ENCODE data around the gene ANO7.

The ANO7 gene

DNA sequence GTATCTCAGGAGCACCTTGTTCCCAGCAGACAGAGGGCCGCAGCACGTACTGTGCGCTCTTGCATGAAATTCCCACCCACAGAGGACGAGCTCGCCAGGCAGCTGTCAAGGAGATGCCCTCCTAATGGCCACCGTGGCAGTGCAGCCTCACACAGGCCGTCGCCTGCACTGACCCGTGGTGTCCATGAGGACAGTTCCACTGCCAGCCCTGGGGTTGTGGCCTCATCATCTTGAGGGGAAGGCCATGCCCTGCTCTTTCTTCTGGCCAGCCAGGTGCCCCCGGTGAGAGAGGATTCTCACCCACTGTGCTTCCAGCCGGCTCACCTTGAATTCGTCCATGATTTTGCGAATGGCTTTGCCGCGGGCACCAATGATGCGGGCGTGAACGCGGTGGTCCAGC is 42.0 kb downstream of the ANO7 start:
- peak; percentile 32 for DNase-seq

- no peak for DNase-seq
These were observed 44.5 kb downstream of the ANO7 start for GRCh38 chr2:241232736-241233575.

DNA sequence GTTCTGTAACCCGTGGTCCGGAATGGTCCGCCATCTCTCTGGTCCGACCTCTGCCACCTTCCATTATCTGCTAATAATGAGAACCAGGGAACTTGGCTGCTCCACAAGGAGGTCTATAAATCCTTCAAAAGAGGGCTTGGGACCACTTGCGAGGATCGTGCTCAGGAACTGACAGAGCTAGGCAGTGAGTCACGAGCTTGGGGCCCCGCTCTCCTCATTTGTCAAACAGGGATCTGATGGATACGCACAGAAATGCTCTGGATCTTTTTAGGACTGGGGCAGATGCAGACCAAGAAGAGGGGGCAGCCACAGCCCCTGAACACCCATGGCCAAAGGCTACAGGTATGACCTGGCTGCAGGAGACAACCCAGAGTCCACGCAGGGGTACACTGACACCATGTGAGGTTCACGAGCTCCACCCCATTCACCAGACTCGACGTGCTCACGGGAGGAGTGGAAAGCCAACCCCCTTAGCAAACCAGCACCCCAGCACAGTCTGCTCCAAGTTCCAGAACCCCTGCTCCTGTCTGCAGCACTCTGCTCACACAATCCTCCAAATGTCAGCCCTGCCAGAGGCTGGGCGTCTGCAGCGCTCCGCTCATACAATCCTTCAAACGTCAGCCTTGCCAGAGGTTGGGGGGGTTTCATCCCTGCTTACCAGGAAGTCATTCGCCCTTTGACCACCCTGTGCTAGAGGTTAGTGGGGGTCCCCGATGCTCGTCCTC is 45.8 kb downstream of the ANO7 start:
- DNase-seq: no peak

- no peak for DNase-seq
These were observed 46.7 kb downstream of the ANO7 start for GRCh38 chr2:241234962-241235740.

DNA sequence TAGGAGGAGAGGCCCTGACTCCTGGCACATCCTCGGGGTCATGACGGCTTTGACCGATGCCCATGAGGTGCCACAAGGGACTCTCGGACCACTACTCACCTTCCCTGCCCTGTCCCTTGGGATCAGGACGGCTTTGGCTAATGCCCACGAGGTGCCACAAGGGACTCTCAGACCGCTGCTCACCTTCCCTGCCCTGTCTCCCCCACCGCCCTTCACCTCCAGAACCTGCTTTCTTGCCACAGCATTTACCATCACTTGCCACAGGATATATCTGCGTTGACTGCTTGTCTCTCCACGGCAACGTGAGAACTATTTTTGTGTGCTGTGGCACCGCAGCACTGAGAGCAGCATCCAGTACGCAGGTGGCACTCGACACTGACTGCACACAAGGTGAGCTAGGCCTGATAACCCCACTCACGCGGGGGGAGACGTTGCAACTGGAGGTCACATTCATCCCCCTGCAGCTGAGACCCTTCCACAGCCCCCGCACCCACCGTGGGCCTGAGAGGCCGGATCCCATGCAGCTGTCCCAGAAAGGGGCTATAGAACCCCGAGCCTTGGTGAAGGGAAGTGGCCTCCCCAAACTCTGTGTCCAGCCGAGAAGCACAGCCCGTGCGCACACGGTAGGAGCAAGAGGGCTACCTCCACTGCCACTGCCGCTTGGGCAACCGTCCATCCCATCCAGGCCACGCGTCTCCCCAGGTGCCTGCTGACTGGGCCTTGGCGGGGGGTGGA is 47.5 kb downstream of the ANO7 start:
- DNase-seq: no peak

GRCh38 chr2:241237047-241237446 is 48.6 kb downstream of the ANO7 start:
- DNase-seq: no peak

DNA sequence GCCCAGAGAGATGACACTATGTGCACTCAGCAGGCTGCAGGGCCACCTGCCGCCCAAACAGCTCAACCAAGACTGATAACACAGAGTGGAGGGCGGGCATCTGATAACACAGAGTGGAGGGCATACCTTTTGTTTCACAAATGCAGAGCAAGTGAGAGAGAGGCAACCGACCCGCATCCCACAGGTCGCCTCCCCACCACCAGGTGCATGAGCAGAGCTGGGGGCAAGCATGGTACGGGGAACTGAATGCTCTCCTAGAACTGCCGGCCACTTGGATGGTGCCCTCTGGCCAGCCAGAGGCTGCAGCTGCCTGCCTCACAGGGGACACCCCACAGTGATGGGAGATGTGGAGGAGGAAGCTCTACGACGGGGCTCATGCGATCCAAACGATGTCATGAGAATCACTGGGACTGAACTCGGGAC is 49.5 kb downstream of the ANO7 start:
- DNase-seq: no peak

GRCh38 chr2:241238693-241239198 is 50.3 kb downstream of the ANO7 start:
- DNase-seq: no peak

GRCh38 chr2:241239552-241240202 is 51.2 kb downstream of the ANO7 start:
- no peak for DNase-seq

DNA sequence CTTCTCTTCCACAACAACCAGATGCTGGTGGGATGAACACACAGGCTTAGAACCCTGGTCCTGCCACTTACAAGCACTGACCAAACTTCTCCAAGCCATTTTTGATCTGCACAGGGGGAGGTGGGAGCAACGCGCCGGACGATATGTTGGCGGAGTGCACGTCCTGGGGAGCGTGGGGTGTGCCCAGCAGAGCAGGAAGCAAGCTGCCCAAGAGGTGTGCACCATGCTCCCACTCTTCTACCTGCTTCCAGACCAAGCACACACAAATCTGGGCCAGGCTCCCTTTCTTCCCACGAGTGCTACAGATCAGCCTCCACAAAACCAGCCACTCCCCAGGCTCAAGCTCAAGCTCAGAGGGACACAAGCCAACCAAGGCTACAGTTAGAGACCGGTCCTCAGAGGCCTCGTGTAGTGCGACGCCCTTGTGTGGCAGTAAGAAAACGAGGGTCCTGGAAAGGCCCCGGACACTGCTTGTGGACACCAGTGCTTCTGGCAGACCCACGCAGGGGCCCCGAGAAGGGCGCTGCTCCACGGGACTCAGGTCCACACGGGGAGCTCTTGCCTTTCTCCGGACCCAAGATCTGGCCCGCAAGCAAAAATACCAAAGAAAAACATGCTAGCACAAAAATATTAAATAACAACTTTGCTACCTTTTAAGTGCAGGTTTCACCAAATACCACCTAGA is 52.0 kb downstream of the ANO7 start:
- DNase-seq: no peak

GRCh38 chr2:241241669-241242068 is 53.2 kb downstream of the ANO7 start:
- DNase-seq: no peak

DNA sequence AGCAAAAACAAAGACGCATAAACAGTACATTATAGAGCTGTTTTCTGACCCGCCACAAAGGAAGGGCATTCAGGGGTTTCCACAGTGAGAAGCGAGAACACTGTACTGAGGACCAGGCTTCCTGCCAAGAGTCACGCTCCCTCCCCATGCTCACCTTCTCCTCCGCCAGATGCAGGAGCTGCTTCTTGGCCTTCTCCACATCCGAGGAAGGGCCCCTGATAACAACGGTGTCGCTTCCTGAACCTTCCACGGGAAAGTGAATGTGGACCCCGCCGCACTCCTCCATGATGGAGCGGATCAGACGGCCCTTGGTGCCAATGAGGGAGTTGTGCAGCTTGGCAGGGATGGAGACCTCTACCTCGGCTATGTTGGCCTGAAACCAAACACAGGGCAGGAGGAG is 53.8 kb downstream of the ANO7 start:
- no peak for DNase-seq

DNA sequence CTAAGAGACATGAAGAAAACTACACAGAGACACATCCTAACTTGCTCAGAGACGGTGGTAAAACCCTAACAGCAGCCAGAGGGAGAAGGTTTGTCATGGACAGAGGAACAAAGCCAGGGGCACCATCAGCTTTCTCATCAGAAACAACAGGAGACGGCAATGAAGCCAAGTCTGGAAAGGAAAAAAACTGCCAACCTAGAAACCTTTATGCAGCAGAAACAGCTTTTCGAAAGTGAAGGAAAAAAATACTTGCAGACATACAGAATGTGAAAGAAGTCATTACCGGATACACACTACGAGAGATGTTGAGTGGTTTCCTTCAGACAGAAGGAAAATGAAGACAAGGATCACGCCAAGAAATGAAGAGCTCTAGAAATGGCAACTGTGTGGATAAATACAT is 55.9 kb downstream of the ANO7 start:
- no peak for DNase-seq

DNA sequence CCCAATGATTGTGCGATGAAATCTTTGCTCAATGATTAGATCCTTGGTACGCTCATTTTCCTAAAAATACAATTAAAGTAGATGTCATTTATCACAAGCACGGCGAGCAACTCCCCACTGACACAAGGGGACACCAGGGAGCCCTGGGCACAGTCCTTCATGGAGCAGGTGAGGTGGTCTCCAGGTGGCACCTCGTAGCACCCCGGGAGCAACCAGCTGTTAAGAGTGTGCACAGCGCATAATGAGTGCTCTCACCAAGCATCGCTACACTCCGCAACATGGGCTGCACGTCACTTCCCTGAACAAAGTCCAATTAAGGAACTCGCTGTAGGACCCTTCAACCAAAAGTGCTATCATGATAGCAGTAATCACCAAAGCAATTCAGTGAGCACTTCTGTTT is 59.8 kb downstream of the ANO7 start:
- DNase-seq: no peak

DNA sequence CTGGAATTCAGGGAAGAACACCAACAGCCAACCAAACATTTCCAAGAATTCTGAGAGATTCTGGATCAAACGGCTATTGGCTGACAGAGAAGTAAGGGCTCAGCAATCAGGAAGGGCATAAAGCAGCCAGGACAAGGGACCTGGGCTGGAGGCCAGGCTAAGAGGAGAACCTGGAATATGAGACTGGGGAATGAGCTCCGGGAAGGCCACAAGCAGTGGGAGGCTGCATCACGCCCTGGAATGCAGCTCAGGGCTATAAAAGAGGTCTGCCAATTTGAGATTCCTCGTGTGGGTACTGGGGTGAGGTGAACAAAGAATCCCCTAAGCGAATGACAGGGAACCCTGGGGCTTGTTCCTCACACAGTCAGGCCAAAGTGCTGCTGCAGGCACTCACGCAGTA is 60.4 kb downstream of the ANO7 start:
- no peak for DNase-seq

- DNase-seq: no peak
These were observed 61.2 kb downstream of the ANO7 start for GRCh38 chr2:241249654-241250053.

DNA sequence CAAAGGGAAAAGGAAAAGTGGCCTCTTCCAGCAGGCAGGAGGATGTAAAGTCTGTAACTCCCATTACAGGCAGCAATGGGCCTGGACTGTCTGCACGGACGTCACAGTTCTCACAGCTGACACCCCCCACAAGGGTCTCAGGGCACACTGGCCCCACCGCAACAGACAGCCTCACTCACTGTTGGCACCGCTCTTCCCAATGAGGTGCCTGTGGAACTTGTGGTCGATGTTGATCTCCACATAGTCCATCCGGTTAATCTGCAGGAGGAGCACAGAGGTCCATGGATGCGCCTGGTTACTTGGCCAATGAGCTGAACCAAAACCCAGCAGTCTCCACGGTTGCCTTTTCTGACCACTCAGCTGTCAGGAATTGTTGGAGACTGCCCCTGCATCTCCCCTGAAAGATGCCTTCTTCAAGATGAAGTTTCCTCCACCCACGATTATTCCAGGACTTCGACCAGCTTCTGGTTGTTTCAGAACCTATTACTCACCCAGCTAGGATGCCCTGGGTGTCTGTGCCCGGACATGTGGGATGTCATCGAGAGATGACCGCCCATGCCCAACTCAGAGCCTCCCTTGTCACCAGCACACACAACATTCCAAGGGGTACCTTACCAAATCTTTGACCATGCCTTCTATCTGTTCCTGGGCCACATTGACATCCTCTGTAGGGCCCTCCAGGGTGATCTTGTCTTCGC is 64.5 kb downstream of the ANO7 start:
- DNase-seq: no peak

DNA sequence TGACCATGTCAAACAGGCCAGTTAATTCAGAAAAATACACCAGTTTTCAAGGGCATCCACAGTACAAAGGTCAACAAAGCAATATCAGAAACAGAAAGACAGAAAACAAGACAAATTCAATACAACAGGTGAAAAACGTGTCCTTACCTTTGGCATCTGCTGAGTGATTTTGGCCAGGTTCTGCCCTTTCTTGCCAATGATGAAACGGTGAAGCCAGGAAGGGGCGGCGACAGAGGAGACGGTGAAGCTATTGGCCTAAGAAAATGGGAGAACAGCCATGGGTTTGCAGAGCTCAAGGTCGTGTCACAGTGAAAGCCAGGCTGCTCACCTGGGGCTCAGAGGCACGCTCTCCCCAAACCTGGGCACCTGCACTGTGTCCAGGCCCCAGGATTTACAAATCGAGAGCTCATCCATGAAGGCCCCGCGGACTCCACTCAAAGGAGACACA is 66.5 kb downstream of the ANO7 start:
- DNase-seq: no peak

GRCh38 chr2:241255542-241256167 is 67.2 kb downstream of the ANO7 start:
- DNase-seq: no peak

DNA sequence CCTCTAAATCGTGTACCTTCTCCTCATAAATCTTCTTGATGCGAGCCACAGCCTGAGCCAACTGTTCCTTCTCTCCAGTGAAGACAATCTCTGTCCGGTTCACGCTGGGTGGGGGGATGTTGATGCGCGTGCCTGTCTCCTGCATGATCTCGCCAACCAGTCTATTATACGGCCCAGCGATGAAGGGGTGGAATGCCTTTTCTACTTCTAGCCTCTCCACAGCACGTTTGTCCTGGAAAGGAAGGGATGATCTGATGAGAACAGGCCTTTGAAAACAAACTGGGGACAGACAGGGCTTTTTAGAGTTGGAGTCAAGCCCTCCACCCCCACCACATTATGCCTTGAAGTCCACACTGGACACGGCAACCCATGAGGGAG is 67.7 kb downstream of the ANO7 start:
- DNase-seq: no peak
